ENCODE results near the gene RPS17. TPM values are rescaled to one million over a fixed set of nuclear protein-coding genes. Genes with fewer than 3 reads are reported as not detected.

RPS17 gene
- total RNA-seq, 4 donors from 2014 or later: 1,547 to 2,112 (median 1,667) TPM

DNA sequence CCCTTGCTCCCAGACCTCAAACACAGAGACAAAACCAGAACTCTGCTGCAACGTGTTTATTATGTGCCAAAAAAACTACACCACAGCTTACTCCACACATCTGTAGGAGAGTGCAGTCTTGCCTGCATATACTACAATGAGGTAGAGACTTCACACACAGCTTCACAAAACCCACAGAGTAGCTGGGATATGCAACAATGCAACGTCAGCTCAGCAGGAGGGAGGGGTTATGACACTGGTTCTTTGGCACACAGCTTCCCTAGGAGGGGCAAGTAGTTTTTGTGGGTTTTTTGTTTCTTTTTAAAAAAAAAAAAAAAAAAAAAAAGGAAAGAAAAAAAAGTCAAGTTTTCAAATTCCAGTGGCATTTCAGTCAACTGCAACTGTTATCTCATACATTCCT lies 2.9 kb upstream of the RPS17 start:
- in situ Hi-C loops (cut with MboI; ENCODE audit: low sequenced_read_pairs in 4 of 4) (loop anchor here in 3 of 4 donors (25.0 kb wide), 4 partner anchors 194 to 569 kb away; partner anchors contain the start of genes FSD2 (in 2 of the 3), WHAMM (in 2 of the 3), C15orf40 (in 1 of the 3) and TM6SF1 (in 1 of the 3)), intact Hi-C loops (cut with DNase I; ENCODE audit: low total_unique reads) (loop anchor here (2.0 kb wide), 1 partner anchor 208 kb away; no protein-coding TSS in a partner anchor)
- TF ChIP-seq, protein P1, sequence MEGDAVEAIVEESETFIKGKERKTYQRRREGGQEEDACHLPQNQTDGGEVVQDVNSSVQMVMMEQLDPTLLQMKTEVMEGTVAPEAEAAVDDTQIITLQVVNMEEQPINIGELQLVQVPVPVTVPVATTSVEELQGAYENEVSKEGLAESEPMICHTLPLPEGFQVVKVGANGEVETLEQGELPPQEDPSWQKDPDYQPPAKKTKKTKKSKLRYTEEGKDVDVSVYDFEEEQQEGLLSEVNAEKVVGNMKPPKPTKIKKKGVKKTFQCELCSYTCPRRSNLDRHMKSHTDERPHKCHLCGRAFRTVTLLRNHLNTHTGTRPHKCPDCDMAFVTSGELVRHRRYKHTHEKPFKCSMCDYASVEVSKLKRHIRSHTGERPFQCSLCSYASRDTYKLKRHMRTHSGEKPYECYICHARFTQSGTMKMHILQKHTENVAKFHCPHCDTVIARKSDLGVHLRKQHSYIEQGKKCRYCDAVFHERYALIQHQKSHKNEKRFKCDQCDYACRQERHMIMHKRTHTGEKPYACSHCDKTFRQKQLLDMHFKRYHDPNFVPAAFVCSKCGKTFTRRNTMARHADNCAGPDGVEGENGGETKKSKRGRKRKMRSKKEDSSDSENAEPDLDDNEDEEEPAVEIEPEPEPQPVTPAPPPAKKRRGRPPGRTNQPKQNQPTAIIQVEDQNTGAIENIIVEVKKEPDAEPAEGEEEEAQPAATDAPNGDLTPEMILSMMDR (IDR thresholded peaks at IDR 0.05 in 4 of 5, conservative IDR thresholded peaks at IDR 0.05 in 1 of 5): no peak
- no peak for TF ChIP-seq POLR2A (IDR thresholded peaks at IDR 0.05)
- DNase-seq (no peak), ATAC-seq (no peak)
- Histone ChIP-seq H3K27ac (no peak overlapping the region), H3K9me3 (no peaks in the 10 kb centered on the region), H3K36me3 (peaks cover 0 to 9% of the 10 kb centered on the region in 2 donors), H3K4me1 (peaks cover 8 to 11% of the 10 kb centered on the region in 2 donors), H3K27me3 (no peaks in the 10 kb centered on the region), H3K4me3 (no peak overlapping the region)

DNA sequence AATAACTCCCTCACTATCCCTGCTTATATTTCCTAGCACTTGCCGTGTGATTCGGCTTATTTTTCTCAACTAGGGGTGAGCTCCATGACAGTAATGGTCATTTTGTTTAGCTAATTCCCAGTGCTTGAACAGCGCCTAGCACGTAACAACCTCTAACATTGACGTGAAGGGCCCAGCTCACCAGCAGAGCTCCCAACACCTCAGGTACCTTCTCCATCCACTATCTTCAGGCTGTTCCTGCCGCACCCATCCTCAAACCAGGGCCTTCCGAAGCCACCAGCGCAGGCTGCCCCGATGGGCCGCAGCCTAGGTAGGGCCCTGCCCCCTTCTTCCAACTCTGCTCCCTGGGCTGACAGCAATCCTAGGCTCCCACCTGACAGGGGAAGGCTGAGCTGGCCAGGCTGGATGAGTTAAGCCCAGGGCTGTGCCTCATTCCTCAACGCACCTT lies 751 bp upstream of the RPS17 start:
- Histone ChIP-seq H3K4me1 (peaks cover 8 to 11% of the 10 kb centered on the region in 2 donors), H3K27me3 (no peaks in the 10 kb centered on the region), H3K36me3 (peaks cover 0 to 30% of the 10 kb centered on the region in 2 donors), H3K4me3 (peak overlapping the region; percentile 82 to 88 (median 85)), H3K27ac (peak overlapping the region; percentile 80 to 91 (median 83)), H3K9me3 (no peaks in the 10 kb centered on the region)
- DNase-seq (no peak), ATAC-seq (no peak)
- intact Hi-C loops (cut with DNase I; ENCODE audit: low total_unique reads) (no loop called here), in situ Hi-C loops (cut with MboI; ENCODE audit: low sequenced_read_pairs in 4 of 4) (loop anchor here in 3 of 4 donors (25.0 kb wide), 4 partner anchors 196 to 571 kb away; partner anchors contain the start of genes FSD2 (in 2 of the 3), WHAMM (in 2 of the 3), C15orf40 (in 1 of the 3) and TM6SF1 (in 1 of the 3))
- TF ChIP-seq, protein P1 (IDR thresholded peaks at IDR 0.05 in 4 of 5, conservative IDR thresholded peaks at IDR 0.05 in 1 of 5): no peak
- TF ChIP-seq POLR2A (IDR thresholded peaks at IDR 0.05): no peak

DNA sequence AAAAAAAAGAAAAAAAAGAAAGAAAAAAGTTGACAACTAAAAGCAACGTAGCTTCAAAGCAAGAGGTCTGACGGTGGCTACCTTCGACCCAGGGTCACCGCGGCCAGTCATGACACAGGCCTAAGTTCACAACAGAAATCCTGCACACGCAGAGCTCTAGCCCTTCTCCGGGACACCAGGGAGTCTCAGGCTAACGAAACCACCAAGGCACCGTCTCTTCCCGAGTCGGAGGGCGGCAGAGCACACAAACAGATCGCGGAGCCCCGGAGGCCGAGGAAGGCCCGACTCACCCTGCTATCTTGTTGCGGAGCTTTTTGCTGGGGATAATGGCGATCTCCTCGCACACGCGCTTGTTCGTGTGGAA lies 584 bp downstream of the RPS17 start:
- Histone ChIP-seq H3K27me3 (no peaks in the 10 kb centered on the region), H3K4me3 (peak overlapping the region; percentile 82 to 88 (median 85)), H3K27ac (peak overlapping the region; percentile 80 to 91 (median 83)), H3K4me1 (peaks cover 8 to 11% of the 10 kb centered on the region in 2 donors), H3K36me3 (peaks cover 0 to 43% of the 10 kb centered on the region in 2 donors), H3K9me3 (no peaks in the 10 kb centered on the region)
- in situ Hi-C loops (cut with MboI; ENCODE audit: low sequenced_read_pairs in 4 of 4) (loop anchor here (10.0 to 25.0 kb wide), 5 partner anchors 198 to 573 kb away; partner anchors contain the start of genes FSD2 (in 2 of the 4), WHAMM (in 2 of the 4), C15orf40 (in 1 of the 4) and TM6SF1 (in 1 of the 4)), intact Hi-C loops (cut with DNase I; ENCODE audit: low total_unique reads) (loop anchor here (10.0 kb wide), 1 partner anchor 475 kb away; the partner anchor contains the start of gene C15orf40)
- TF ChIP-seq, protein P1 (IDR thresholded peaks at IDR 0.05 in 4 of 5, conservative IDR thresholded peaks at IDR 0.05 in 1 of 5): no peak
- no peak for TF ChIP-seq POLR2A (IDR thresholded peaks at IDR 0.05)
- DNase-seq (no peak), ATAC-seq (peak; percentile 21 to 28)

DNA sequence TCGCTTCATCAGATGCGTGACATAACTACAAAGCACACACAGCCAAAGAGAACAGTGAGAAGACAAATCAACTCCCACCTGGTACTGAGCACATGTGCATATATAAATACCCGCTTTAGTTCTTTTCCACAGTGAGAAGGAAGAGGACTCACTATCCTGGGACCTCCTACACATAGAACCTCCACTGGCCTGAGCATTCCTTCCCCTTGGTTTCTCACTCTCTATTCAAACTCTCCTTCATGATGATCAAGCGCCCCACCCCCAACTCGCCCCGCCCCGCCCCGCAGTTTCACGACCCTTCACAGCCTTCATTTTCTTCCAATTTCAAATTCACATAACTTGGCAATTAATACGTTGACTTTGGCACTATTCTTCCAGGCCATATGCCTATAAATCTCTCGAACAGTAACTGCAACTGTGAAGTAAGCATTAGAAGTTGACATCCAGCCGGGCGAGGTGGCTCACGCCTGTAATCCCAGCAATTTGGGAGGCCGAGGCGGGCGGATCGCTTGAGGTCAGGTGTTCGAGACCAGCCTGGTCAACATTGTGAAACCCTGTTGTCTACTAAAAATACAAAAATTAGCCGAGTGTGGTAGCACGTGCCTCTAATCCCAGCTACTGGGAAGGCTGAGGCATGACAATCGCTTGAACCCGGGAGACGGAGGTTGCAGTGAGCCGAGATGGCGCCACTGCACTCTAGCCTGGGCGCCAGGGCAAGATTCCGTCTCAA lies 1.1 kb downstream of the RPS17 start:
- no peak for ATAC-seq
- Histone ChIP-seq H3K27ac (peak overlapping the region; percentile 80 to 91 (median 83)), H3K36me3 (peaks cover 0 to 46% of the 10 kb centered on the region in 2 donors), H3K27me3 (no peaks in the 10 kb centered on the region), H3K4me3 (peak overlapping the region; percentile 82 to 88 (median 85)), H3K4me1 (peaks cover 8 to 11% of the 10 kb centered on the region in 2 donors), H3K9me3 (no peaks in the 10 kb centered on the region)
- DNase-seq: no peak
- in situ Hi-C loops (cut with MboI; ENCODE audit: low sequenced_read_pairs in 4 of 4): loop anchor here (10.0 to 25.0 kb wide), 5 partner anchors 198 to 573 kb away; partner anchors contain the start of genes FSD2 (in 2 of the 4), WHAMM (in 2 of the 4), C15orf40 (in 1 of the 4) and TM6SF1 (in 1 of the 4)
- TF ChIP-seq, protein P1 (IDR thresholded peaks at IDR 0.05 in 4 of 5, conservative IDR thresholded peaks at IDR 0.05 in 1 of 5): no peak
- TF ChIP-seq POLR2A (IDR thresholded peaks at IDR 0.05): no peak
- intact Hi-C loops (cut with DNase I; ENCODE audit: low total_unique reads): loop anchor here (10.0 kb wide), 1 partner anchor 476 kb away; the partner anchor contains the start of gene C15orf40
